ENCODE results near the gene AQP12A. TPM values are rescaled to one million over a fixed set of nuclear protein-coding genes. Genes with fewer than 3 reads are reported as not detected.
"Not testable (repeated sequence)": the region's sequence is repeated elsewhere in the genome, so short reads cannot be mapped to it uniquely, and the experiment has no call there.

AQP12A gene
- polyA plus RNA-seq, 3 donors = 105 TPM; not detected in 2

DNA sequence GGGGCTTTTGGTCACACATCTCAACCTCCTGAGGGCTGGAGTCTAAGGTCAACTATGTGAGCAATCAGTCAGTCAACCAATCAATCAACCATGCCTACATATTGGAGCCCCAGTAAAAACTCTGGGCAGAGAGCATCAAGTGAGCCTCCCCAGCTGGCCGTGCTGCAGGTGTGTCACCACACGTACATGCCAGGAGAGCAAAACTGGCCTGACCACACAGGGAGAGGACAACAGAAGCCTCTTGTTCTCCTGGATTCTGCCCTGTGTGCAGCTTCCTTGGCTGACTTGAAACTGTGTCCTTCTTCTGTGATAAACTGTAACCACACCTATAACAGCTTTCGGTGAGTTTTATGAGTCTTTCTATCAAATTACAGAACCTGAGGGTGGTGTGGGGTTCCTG, 40.5 kb upstream of the AQP12A start:
- 60 to 84% (median 76%) methylated on average over 3 of the region's 3 CpGs for WGBS, 3 donors
- no peak overlapping the region for H3K27ac ChIP-seq (ENCODE audit: low read depth, low read length)

DNA sequence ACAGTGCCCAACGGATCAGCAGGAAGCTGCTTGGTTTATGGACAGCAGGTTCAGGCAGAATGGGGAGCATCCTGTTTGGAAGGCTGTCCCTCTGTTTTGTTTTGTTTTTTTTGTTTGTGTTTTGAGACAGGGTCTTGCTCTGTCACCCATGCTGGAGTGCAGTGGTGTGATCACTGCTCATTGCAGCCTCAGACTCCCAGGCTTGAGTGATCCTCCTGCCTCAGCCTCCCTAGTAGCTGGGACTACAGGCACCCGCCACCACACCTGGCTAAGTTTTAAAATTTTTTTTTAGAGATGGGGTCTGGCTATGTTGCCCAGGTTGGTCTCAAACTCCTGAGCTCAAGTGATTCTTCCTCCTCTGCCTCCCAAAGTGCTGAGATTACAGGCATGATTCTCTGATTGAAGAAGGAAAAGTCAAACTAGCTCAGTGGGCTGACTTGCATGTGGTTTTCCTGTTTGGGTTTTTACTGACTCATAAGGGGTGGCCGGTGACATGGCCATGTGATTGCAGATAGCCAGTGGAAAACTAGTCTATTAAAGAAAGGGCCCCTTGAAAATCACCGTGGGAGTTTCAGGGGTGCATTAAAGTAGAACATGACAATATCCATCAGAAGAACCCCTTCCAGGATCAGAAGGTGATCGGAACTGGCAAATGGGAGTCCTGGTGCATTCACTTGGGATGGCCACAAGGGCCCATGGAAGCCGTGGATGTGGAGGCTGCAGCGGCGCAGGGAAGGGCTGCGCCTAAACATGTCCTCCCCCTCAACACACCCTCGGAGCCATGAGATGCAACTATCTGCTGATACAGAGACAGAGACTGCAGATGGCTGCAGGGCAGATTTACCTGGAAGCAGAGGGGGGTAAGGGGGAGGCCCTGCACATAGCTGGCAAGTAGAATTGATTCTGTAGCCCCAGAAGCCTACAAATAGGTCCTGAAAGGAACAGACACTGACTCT, 35.5 kb upstream of the AQP12A start:
- WGBS, 3 donors = 69 to 71% (median 71%) methylated on average over 10 of the region's 10 CpGs
- H3K27ac ChIP-seq (ENCODE audit: low read depth, low read length) = no peak overlapping the region

DNA sequence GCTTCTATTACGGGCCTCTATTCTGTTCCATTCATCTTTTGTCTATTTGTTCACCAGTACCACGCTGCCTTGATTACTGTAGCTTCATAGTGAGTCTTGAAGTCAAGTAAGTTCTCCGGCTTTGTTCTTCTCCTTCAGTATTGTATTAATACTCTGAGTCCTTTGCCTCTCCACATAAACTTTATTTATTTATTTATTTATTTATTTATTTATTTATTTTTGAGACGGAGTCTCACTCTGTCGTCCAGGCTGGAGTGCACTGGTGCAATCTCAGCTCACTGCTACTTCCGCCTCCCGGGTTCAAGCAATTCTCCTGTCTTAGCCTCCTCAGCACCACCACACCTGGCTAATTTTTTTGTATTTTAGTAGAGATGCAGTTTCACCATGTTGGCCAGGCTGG, 31.8 kb upstream of the AQP12A start:
- 92 to 94% (median 93%) methylated on average over 7 of the region's 7 CpGs for WGBS, 3 donors
- not testable (repeated sequence) for H3K27ac ChIP-seq (ENCODE audit: low read depth, low read length)

DNA sequence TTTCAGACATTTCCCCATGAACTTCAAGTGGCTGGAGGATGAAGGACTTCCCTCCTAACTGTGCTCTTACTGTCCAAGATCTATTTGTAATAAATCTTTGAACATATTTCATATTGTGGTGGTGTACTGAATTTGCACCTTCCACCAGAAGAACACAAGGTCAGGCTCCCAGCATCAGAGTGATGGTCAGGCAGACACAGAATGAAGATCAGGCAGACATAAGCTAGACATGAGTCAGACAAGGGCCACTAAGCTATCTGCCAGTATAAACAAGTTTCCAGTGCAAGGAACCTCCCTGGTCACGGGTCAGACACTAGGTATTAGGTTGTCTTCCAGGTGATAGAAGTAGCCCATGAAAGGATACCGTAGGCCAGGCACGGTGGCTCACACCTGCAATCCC, 29.0 kb upstream of the AQP12A start:
- no peak overlapping the region for H3K27ac ChIP-seq (ENCODE audit: low read depth, low read length)
- 74 to 88% (median 81%) methylated on average over 3 of the region's 3 CpGs for WGBS, 3 donors

DNA sequence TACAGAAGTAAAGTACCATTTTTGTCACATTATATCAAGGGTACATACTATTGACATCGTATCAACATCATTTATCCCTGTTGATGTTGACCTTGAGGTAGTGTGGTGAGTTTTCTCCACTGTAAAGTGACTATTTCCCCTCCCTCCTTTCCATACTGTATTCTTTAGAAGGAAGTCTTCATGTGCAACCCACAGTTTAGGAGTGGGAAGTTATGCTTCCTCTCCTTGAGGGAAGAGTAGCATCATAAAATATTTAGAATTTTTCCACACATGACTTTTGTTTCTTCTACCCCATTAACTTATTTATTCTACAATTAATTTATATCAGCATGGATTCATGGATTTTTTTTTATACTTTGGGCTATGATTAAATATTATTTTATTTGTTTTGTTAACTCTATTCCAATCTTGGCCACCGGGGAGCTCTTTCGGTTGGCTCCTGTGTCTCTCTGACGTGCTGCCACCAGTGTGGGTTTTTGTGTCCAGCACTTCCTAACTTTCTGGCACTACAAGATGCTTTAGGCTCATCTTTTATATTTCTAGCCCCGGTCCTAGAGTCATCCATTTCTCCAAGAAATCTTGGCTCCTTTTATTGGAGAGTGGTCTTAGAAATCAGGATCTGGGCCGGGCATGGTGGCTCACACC, 28.0 kb upstream of the AQP12A start:
- WGBS, 3 donors = 63 to 80% (median 77%) methylated on average over 6 of the region's 6 CpGs
- H3K27ac ChIP-seq (ENCODE audit: low read depth, low read length) = no peak overlapping the region

DNA sequence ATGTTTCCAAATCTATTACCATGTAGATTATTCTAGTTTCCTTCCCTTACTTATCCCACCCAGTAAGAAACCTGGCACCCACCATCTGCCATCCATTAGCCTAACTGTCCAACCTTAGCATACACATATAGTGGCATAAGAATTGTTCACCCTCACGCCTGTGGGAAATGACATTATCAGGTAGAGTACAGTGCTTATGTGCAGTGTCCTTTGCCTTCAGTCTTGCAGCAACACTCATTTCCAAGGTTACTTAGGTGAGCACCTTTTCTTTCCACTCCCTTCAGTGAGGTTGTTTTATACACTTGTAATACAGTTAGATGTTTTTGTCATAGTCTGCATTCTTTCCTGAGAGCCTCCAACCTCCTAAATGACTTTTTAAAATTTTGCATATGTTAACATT, 27.0 kb upstream of the AQP12A start:
- 74 to 87% (median 85%) methylated on average over 1 of the region's 1 CpG for WGBS, 3 donors
- no peak overlapping the region for H3K27ac ChIP-seq (ENCODE audit: low read depth, low read length)

DNA sequence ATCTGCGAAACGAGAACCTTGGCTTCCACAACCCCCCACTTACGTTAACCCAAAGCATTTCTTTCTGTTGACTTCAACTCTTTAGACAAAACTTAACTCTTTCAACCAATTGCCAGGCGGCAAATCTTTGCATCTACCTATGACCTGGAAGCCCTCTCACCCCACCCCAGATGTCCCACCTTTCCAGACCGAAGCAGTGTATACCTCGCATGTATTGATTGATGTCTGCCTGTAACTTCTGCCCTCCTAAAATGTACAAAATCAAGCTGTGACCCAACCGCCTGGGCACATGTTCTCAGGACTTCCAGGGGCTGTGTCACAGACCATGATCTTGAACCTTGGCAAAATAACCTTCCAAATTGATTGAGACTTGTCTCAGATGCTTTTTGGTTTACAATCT, 21.3 kb upstream of the AQP12A start:
- no peak overlapping the region for H3K27ac ChIP-seq (ENCODE audit: low read depth, low read length)
- 68 to 84% (median 76%) methylated on average over 7 of the region's 7 CpGs for WGBS, 3 donors

DNA sequence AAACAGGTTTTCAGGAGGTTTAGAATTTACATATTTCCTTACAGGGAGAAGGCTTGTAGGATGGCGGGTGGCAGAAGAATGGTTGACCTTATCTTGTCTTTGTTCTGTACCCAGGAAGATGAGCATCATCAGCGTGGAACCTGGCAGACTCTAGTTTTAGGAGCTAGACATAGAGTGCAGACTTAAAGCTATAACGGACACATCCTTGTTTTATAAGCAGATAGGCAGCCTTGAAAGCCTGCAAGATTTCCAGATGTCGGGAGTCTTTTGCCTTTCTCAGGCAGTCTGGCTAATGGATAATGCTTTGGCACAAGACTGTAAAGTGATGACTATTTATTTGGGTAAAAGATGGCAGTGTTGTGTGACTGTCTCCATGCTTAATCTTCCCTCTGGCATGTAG, 20.7 kb upstream of the AQP12A start:
- H3K27ac ChIP-seq (ENCODE audit: low read depth, low read length) = no peak overlapping the region
- 74 to 76% (median 75%) methylated on average over 4 of the region's 4 CpGs for WGBS, 3 donors

DNA sequence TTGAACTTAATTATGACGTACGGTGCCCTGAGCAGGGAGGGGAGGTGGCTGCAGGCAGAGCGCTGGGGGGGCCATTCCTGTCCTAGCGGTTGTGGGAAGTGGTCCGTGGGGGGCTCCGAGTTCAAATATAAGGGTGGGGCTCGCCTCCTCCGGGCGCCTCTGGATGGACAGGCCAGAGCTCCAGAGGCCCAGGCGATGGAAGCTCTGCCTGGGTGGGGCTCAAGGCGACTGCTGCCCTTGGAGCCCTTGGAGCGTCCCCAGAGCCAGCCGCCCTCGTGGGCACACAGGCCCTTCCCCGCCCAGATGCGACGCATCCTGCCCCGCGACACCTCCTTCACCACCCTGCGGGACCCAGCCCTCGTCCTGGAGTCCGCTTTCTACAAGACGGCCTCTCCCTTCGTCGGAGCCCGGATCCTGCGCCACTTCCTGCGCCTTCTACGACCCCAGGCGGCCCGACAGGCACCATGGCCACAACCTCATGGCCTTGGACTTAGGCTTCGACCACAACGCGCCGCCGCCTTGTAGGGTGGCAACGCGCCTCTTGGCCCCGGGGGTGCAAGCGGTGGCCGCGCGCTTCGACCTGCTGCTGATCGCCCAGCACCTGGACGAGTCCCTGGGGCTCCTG, 19.5 kb upstream of the AQP12A start:
- 41 to 53% (median 50%) methylated on average over 44 to 46 of the region's 46 CpGs for WGBS, 3 donors
- H3K27ac ChIP-seq (ENCODE audit: low read depth, low read length) = no peak overlapping the region

DNA sequence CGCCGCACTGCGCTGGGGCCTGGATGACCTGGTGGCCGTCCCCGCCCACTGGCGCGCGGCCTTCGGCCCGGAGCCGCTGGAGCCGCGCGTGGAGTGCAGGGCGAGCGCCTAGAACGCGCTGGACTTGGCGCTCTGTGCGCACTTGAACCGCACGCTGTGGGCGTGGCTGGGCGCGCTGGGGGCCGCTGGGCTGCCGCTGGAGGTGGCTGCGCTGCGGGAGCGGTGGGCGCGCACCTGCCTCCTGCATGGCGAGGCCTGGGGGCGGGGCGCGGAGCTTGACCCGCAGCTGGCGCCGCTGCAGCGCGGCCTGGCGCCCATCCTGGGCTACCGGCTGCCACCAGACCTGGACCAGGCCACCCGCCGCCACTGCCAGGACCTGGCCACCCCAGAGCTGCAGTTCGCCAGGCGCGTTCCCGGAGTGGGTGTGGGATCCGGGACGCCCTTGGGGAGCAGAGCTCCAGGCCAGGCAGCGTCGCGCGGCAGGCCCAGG, 18.9 kb upstream of the AQP12A start:
- no peak overlapping the region for H3K27ac ChIP-seq (ENCODE audit: low read depth, low read length)
- WGBS, 3 donors = 2 to 8% (median 6%) methylated on average over 53 to 55 of the region's 55 CpGs

DNA sequence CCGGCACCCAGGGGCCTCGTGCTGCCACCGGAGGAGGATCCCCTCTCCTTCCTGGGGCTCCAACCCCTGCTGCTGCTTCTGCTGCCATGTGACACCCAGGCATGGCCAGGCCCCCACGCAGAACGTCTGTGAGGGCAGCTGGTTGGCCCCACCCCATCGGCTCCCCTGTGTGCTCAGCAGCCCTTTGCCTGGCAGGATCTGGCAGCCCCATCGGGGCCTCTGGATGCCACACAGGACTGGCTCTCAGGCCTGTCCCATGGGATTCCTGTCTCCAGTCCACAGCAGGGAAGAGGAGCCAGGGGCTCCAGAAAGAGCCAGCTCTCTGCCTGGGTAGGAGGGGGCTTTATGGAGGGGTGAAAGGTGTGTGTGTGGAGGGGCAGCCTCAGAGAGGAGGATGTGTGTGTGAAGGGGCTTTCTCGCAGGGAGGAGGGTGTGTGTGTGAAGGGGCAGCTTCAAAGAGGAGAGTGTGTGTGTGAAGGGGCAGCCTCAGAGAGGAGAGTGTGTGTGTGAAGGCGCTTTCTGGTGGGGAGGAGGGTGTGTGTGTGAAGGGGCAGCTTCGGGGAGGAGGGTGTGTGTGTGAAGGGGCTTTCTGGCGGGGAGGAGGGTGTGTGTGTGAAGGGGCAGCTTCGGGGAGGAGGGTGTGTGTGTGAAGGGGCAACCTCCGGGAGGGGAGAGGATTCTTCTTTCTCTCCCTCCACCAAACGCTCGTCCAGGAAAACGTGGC, 17.0 kb upstream of the AQP12A start:
- not testable (repeated sequence) for H3K27ac ChIP-seq (ENCODE audit: low read depth, low read length)
- WGBS, 3 donors = 12 to 40% (median 26%) methylated on average over 9 to 13 of the region's 16 CpGs

DNA sequence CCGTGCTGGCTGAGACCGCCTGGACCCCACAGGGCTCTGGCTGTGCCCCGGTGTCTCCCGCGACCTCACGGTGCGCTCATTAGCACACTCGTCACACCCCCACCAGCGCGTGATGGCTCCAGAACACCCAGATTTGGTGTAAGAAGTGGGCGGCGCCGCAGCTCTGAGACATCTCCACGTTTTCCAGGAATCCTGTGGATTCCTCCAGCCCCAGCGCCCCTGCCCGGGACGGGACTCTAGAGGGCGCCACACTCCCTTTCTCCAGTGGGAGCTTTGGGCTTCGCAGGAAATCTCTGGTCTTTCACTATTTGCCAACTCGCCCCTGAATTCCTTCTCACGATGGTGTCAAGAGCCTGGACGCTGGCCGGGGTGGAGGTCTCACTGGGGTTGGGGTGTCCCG, 16.3 kb upstream of the AQP12A start:
- H3K27ac ChIP-seq (ENCODE audit: low read depth, low read length) = not testable (repeated sequence)
- WGBS, 3 donors = no CpG with 5 or more reads among the region's 24 CpGs

DNA sequence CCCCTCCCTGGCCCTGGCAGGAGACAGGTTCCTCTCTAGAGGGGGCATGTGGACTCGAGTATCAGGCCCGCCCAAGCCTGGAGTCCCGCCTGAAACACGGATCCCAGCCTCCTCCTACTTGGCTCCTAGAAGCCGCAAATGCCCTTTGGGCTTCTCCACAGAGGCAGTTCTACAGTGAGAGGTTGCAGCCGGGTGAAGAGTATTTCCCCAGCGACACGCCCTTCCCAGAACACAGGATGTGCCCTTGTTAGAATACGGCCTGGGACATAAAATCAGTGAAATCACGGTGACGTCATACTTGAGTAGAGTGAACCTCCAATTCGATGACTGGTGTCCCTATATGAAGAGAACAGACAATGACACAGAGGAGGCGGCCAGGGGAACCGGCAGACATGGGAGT, 13.6 kb upstream of the AQP12A start:
- not testable (repeated sequence) for H3K27ac ChIP-seq (ENCODE audit: low read depth, low read length)
- WGBS, 3 donors = 62 to 76% (median 75%) methylated on average over 4 to 6 of the region's 14 CpGs

DNA sequence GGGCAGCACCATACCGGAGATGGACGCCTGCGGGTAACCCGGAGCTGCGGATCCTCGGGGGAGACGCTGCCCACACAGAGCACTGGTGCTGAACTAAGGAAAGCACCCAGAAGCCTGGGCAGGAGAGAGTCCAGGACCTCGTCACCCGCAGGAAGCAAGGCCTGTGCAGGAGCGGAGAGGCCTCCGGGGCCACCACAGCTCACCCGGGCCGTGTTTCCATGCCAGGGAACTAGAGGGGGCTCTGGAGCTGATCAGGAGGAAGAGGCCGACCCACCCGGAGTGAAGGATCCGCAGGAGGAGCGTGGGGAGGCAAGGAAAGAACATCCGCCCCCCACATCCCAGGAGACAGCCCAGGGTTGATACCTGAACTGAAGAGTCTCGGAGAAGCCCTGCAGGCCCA, 12.8 kb upstream of the AQP12A start:
- WGBS, 3 donors = no CpG with 5 or more reads among the region's 19 CpGs
- not testable (repeated sequence) for H3K27ac ChIP-seq (ENCODE audit: low read depth, low read length)

DNA sequence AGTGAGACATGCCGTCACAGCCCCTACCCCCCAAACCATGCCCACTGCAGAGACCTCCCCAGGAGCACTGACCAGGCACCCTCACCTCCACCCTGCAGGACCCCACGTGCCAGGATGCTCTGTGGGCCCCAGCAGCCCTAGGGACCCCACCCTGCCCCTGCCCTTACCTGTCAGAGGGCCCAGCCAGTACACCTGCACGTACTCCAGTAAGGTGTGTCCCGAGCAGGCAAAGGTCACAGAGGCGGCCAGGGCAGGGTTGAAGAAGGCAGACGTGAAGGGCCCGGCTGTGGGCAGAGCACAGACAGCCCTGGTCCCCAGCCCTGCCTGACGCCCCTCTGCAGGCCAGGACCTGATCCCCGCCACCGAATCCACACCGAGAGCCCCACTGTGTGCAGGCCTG, 11.5 kb upstream of the AQP12A start:
- not testable (repeated sequence) for H3K27ac ChIP-seq (ENCODE audit: low read depth, low read length)
- WGBS, 3 donors = 0 to 82% (median 16%) methylated on average over 1 to 2 of the region's 11 CpGs

DNA sequence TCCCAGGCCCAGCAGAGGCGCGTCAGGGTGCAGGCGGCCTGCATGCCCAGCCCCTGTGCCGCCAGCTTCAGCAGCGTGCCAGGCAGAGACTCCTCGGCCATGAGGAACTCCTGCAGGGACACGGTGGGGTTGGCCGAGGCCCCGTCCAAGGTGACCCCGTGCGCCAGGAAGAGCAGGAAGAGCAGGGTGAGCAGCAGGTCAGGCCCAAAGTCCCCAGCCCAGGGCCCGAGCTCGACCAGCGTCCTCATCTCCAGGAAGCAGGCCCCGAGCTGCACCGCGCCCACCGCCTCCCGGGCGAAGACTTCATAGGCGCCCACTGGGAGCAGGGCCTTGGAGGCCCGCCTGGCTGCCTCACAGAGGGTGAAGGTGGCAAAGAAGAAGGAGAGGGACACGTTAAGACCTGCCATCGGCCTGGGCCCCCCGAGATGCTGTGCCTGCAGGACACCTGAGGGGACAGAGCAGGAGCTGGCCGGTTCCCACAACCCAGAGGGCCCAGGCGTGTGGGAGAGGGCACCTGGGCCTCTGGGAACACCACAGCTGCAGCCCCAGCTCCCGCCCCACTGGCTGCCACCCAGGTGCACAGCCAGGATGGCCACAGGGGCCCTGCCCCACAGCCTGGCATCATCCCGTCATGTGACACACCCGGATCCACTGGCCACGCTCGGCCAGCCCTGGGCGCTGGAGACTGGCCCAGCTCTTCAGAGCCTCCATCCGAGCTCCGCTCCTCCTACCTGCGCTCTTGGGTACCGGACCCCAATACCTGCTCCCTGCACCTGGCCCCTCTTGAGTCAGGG, 9.0 kb upstream of the AQP12A start, which contains the start of gene AQP12B:
AQP12B (minus strand) TSS at position 455 of the 794 bp plus-strand sequence; CDS start at position 407, 48 bp downstream.
- WGBS, 3 donors = 36 to 86% (median 83%) methylated on average over 26 to 34 of the region's 37 CpGs
- not testable (repeated sequence) for H3K27ac ChIP-seq (ENCODE audit: low read depth, low read length)

DNA sequence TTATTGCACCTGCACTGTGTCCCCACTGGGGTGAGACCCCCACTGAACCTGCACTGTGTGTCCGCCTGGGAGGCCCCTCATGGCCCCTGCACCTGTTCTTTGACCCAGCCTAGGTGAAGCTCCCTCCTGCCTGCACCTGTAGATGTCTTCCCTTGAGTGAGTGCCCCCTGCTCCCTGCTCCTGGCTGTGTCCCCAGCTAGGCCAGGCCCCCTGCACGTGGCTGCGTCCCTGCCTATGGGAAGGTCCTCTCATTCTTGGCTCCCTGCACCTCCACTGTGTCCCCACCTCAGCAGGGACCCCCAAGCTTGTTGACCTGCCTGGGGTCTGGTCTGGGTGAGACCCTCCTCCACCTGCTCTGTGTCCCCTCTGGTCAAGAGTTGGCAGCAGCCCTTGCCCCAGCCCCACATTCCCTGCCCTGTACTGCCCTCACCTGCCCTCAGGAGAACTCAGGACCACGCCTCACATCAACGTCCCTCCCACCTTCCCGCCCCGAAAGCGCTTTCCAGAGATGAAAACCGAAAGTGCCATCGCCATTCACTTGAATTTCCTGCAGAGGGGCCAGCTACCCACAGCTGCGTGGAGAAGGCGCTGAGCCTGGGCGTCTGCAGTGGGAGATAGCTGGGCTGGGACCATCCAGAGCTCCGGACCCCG, 8.2 kb upstream of the AQP12A start:
- WGBS, 3 donors = 41 to 77% (median 73%) methylated on average over 2 to 3 of the region's 15 CpGs

More for the DNA sequence above, 8.2 kb upstream of the AQP12A start:
- not testable (repeated sequence) for H3K27ac ChIP-seq (ENCODE audit: low read depth, low read length)

Measured in adipose tissue (tissue), 3 donors.